Common myeloid progenitor, CD34-positive (primary cell): ENCODE data around the gene LRRC37A2.
"Not testable (repeated sequence)": the region's sequence is repeated elsewhere in the genome, so short reads cannot be mapped to it uniquely, and the experiment has no call there.

Source experiments
- CTCF ChIA-PET: fragments of 350-600 bp; sonication (Branson Sonifier 250); formaldehyde crosslinking; loops from one replicate; lab custom pipeline; 2021; ENCODE audit warnings: antibody characterized with exemption; lab: Charles Lee
- POLR2A ChIA-PET: fragments of 350-600 bp; sonication (Branson Sonifier 250); formaldehyde crosslinking; loops from one replicate; lab custom pipeline; 2021; ENCODE audit warnings: antibody characterized with exemption; lab: Charles Lee
- DNase-seq, 3 donors: peaks; one replicate each; pipeline versions ENCODE4 v3.0.0 to v3.0.0-alpha.2; 2013
- H3K27ac ChIP-seq, 2 experiments: 1 replicate in 1 of 2; 2 replicates in 1 of 2; pipeline ENCODE4 v1.7.0; 2013; ENCODE audit warnings: inconsistent platforms in 2 of 2, low read length in 2 of 2, mild to moderate bottlenecking in 2 of 2, low read depth in 1 of 2, moderate library complexity in 1 of 2; ENCODE audit not compliant: severe bottlenecking in 2 of 2, insufficient read depth in 1 of 2, poor library complexity in 1 of 2
- H3K27me3 ChIP-seq, 5 experiments: replicated peaks in 2 of 5; 1 replicate in 3 of 5; 2 replicates in 2 of 5; pipeline versions ENCODE4 v1.6.1 to v1.7.0; 2013; ENCODE audit warnings: low read length in 4 of 5, mild to moderate bottlenecking in 2 of 5, moderate library complexity in 2 of 5, inconsistent platforms in 1 of 5; ENCODE audit not compliant: insufficient read depth in 5 of 5, control insufficient read depth in 4 of 5
- H3K36me3 ChIP-seq, 4 experiments: 1 replicate in 2 of 4; 2 replicates in 2 of 4; pipeline versions ENCODE4 v1.6.1 to v1.7.0; 2013; ENCODE audit warnings: low read length in 3 of 4, control low read depth in 1 of 4, mild to moderate bottlenecking in 1 of 4; ENCODE audit not compliant: control insufficient read depth in 4 of 4, insufficient read depth in 4 of 4
- H3K4me1 ChIP-seq, 4 experiments: 1 replicate in 3 of 4; 2 replicates in 1 of 4; pipeline versions ENCODE4 v1.6.1 to v1.7.1; 2013; ENCODE audit warnings: low read length in 3 of 4, mild to moderate bottlenecking in 3 of 4, control low read depth in 1 of 4, inconsistent platforms in 1 of 4, moderate library complexity in 1 of 4; ENCODE audit not compliant: control insufficient read depth in 4 of 4, insufficient read depth in 4 of 4; ENCODE audit errors: control extremely low read depth in 1 of 4
- H3K4me3 ChIP-seq, 7 experiments: 1 replicate in 4 of 7; 2 replicates in 3 of 7; pipeline versions ENCODE4 v1.5.1 to v1.7.0; 2013; ENCODE audit warnings: mild to moderate bottlenecking in 7 of 7, low read length in 6 of 7, moderate library complexity in 6 of 7, inconsistent platforms in 2 of 7, low read depth in 2 of 7, control low read depth in 1 of 7; ENCODE audit not compliant: insufficient read depth in 4 of 7, control insufficient read depth in 1 of 7; ENCODE audit errors: extremely low read depth in 1 of 7
- H3K9me3 ChIP-seq, 5 experiments: 1 replicate in 4 of 5; 2 replicates in 1 of 5; pipeline versions ENCODE4 v1.6.1 to v1.7.1; 2013; ENCODE audit warnings: low read length in 4 of 5, mild to moderate bottlenecking in 2 of 5, inconsistent platforms in 1 of 5, low read depth in 1 of 5, moderate library complexity in 1 of 5; ENCODE audit not compliant: control insufficient read depth in 4 of 5, insufficient read depth in 2 of 5; ENCODE audit errors: control extremely low read depth in 1 of 5
- WGBS: methylation state at CpG from one replicate; pipeline ENCODE4 v1.1.5; 2013; ENCODE audit not compliant: insufficient coverage; 5-methylcytosine and 5-hydroxymethylcytosine counted together

Gene LRRC37A2

DNA sequence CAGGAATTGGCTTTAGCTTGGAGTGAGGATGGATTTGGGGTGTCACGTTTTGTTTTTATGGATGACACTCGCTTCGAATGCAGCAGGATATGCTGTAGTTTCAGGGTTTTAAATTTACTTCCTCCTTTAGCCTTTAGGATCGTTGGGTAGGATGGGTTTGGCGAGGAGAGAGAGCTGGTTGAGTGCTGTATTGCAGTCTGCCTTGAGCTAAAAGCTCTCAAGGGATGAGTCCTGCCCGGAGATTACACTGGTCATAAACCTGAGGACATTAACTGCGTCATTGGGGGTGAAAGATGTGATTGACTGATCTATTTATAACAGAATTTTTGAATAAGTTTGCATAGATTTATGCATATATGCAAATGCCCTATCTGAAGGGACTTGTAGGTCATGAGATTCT, 79.1 kb downstream of the LRRC37A2 start:
- H3K27ac ChIP-seq, CTCF ChIA-PET, POLR2A ChIA-PET: not testable (repeated sequence)

DNA sequence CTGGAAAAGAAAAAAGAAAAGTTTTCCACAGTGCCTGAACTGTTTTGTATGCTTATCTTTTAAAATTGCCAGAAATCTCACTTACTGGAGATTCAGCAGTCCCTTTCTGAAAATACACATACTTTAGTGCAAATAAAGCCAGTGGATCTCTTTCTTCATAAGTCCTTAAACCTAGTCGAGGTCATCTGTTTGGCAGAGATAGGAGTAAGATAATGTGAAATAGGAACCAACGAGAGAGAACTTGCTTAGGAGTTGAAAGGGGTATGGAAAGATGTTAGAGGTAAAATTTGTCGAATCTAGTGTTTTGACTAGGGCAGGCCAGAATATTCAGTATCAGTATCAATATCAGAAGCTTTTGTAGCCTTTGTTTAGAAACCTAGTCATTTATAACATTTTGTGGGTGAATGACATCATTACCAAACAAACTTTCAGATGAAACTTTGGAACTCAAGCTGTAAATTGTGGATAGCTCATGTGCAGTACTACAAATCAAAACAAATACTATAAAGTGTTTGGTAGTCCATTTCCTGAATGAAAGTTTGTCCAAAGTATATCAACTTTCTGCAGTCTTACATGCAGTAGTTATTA, 86.2 kb downstream of the LRRC37A2 start:
- H3K9me3 ChIP-seq, H3K4me3 ChIP-seq, CTCF ChIA-PET, H3K36me3 ChIP-seq, DNase-seq, H3K27ac ChIP-seq, H3K27me3 ChIP-seq, H3K4me1 ChIP-seq, POLR2A ChIA-PET: not testable (repeated sequence)
- no CpG with 5 or more reads among the region's 3 CpGs for WGBS

More for the DNA sequence above, 79.1 kb downstream of the LRRC37A2 start:
- not testable (repeated sequence) for H3K36me3 ChIP-seq, DNase-seq, H3K4me1 ChIP-seq, H3K4me3 ChIP-seq, H3K27me3 ChIP-seq, H3K9me3 ChIP-seq
- WGBS, result no CpG with 5 or more reads among the region's 7 CpGs

DNA sequence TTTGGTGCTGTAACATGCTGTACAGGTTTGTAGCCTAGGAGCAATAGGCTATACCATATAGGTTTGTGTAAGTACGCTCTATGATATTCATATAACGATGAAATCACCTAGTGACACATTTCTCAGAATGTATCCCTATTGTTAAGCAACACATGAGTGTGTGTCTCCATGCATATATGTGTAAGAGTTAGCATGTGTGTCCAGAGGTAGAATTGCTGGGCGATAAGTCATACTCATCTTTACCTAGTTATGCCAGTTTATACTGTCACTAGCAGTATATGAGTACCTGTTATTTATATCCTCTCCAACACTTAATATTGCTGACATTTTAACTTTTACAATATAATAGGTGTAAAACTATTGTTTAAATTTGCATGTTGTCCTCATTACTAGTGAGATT, 88.5 kb downstream of the LRRC37A2 start:
- H3K9me3 ChIP-seq, POLR2A ChIA-PET: not testable (repeated sequence)
- WGBS, result no CpG with 5 or more reads among the region's 3 CpGs

DNA sequence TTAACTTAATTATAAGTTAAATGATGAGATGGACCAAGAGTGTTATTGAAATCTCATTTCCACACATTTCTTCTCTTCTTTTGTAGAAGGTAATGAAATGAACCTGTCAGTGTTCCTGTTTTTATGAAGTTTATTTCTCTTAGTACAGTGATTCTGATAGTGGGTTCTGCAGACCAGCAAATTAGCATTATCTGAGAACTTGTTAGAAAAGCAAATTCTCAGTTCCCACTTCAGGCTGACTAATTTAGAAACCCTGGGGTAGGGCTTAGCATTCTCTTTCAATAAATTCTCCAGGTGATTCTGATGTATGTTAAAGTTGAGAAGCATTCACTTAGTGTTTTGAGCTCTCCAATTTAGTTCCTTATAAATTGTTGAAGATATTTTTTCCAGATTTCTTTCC, 90.9 kb downstream of the LRRC37A2 start:
- H3K27me3 ChIP-seq, H3K4me1 ChIP-seq, H3K4me3 ChIP-seq, H3K36me3 ChIP-seq, H3K9me3 ChIP-seq, POLR2A ChIA-PET, H3K27ac ChIP-seq, CTCF ChIA-PET, DNase-seq: not testable (repeated sequence)

More for the DNA sequence above, 88.5 kb downstream of the LRRC37A2 start:
- H3K4me1 ChIP-seq, H3K27me3 ChIP-seq, CTCF ChIA-PET, DNase-seq, H3K4me3 ChIP-seq, H3K27ac ChIP-seq, H3K36me3 ChIP-seq: not testable (repeated sequence)
